Neural cell (in vitro differentiated cells): ENCODE measurements around the gene NOD2.

Source experiments
- CTCF ChIP-seq: fragments of 450-650 bp; IDR thresholded peaks from 2 replicates; pipeline ENCODE4 v1.5.1; 2014; ENCODE audit warnings: antibody characterized with exemption, mild to moderate bottlenecking, moderate library complexity; ENCODE audit not compliant: poor library complexity, severe bottlenecking
- EP300 ChIP-seq: fragments of 450-650 bp; conservative IDR thresholded peaks from 2 replicates; pipeline ENCODE4 v1.6.1; 2014; ENCODE audit warnings: antibody characterized with exemption, mild to moderate bottlenecking, moderate library complexity; ENCODE audit not compliant: poor library complexity, severe bottlenecking
- EZH2 ChIP-seq: fragments of 200-600, 300-800 bp; shearing (Covaris generic), sonication (generic); IDR thresholded peaks from 2 replicates; pipeline ENCODE4 v1.6.1; 2014; ENCODE audit warnings: antibody characterized with exemption, low read length, borderline replicate concordance, mild to moderate bottlenecking; ENCODE audit not compliant: insufficient read depth, poor library complexity, severe bottlenecking
- MXI1 ChIP-seq: fragments of 450-650 bp; conservative IDR thresholded peaks from 2 replicates; pipeline ENCODE4 v1.6.1; 2014; ENCODE audit warnings: antibody characterized with exemption, mild to moderate bottlenecking; ENCODE audit not compliant: poor library complexity, severe bottlenecking
- POLR2AphosphoS5 ChIP-seq: IDR thresholded peaks from 2 replicates; pipeline ENCODE4 v1.6.1; 2012
- RAD21 ChIP-seq: fragments of 450-650 bp; conservative IDR thresholded peaks from 2 replicates; pipeline ENCODE4 v1.6.1; 2014; ENCODE audit warnings: antibody characterized with exemption, mild to moderate bottlenecking, moderate library complexity
- REST ChIP-seq: IDR thresholded peaks from 2 replicates; pipeline ENCODE4 v1.6.1; 2012; ENCODE audit warnings: borderline replicate concordance
- TAF1 ChIP-seq: IDR thresholded peaks from 2 replicates; pipeline ENCODE4 v1.6.1; 2012; ENCODE audit warnings: low read depth

DNA sequence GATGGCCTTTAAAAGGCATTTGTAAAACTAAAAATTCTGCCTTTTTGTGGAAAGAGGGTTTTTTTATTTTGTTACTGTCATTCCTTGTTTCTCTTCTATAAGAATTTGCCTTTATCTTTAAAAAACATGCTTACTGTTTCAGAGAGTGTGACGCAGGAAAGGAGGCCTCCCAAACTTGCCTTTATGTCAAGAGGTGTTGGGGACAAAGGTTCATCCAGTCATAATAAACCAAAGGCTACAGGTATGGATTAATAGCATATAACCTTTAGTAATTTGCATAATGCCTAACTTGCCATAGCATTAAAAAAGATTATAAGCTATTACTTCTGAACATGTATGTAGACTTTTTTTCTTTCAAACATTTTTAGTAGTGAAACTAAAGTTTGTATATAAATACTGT lies 82.6 kb downstream of the NOD2 start:
- TF ChIP-seq REST (no peak), RAD21 (no peak), POLR2AphosphoS5 (no peak), MXI1 (no peak), CTCF (no peak), EZH2 (no peak), EP300 (no peak), TAF1 (no peak)
